H1 (cell line): ENCODE data around the gene OPCML. TPM values are rescaled to one million over a fixed set of nuclear protein-coding genes. Genes with fewer than 3 reads are reported as not detected.

ENCODE experiments used
- CTCF ChIA-PET: fragments of 300-600 bp; sonication (Branson Sonifier 250); formaldehyde crosslinking; loops from one replicate; lab custom pipeline; 2021; ENCODE audit not compliant: partially characterized antibody; lab: Charles Lee
- POLR2A ChIA-PET: fragments of 300-600 bp; sonication (Branson Sonifier 250); formaldehyde crosslinking; loops from one replicate; lab custom pipeline; 2021; ENCODE audit warnings: inconsistent platforms; ENCODE audit not compliant: partially characterized antibody; lab: Charles Lee
- DNase-seq, 2 experiments: peaks; one replicate each; pipeline versions ENCODE4 v3.0.0 to v3.0.0-alpha.2; 2010 to 2022; ENCODE audit warnings: low spot score in 2 of 2, low read depth in 1 of 2, mixed read lengths in 1 of 2
- FAIRE-seq: peaks from 2 replicates; lab custom pipeline; 2011; peaks lifted over from hg19 to GRCh38; lab: Jason Lieb, UNC
- H2AFZ ChIP-seq: 2 replicates; pipeline ENCODE4 v1.8.1; 2012; ENCODE audit warnings: low read length, inconsistent platforms
- H2AK5ac ChIP-seq: 2 replicates; pipeline ENCODE4 v1.6.1; 2013; ENCODE audit warnings: low read depth, low read length
- H2BK120ac ChIP-seq: replicated peaks from 2 replicates; pipeline ENCODE3; 2013; ENCODE audit warnings: low read depth, low read length, inconsistent platforms
- H2BK12ac ChIP-seq: 2 replicates; pipeline ENCODE4 v1.6.1; 2013; ENCODE audit warnings: low read depth, low read length
- H2BK15ac ChIP-seq: 2 replicates; pipeline ENCODE4 v1.6.1; 2013; ENCODE audit warnings: low read length
- H2BK20ac ChIP-seq: 2 replicates; pipeline ENCODE4 v1.6.1; 2013; ENCODE audit warnings: low read length
- H2BK5ac ChIP-seq: 2 replicates; pipeline ENCODE4 v1.6.1; 2013; ENCODE audit warnings: low read depth, low read length
- H3K14ac ChIP-seq: 2 replicates; pipeline ENCODE4 v1.6.1; 2013; ENCODE audit warnings: inconsistent platforms; ENCODE audit not compliant: insufficient read length
- H3K18ac ChIP-seq: 2 replicates; pipeline ENCODE4 v1.6.1; 2013; ENCODE audit warnings: low read length; ENCODE audit errors: extremely low read depth
- H3K23ac ChIP-seq: 2 replicates; pipeline ENCODE4 v1.6.1; 2013; ENCODE audit warnings: inconsistent platforms; ENCODE audit not compliant: insufficient read length
- H3K23me2 ChIP-seq: 2 replicates; pipeline ENCODE4 v1.6.1; 2013; ENCODE audit warnings: low read depth, low read length
- H3K27ac ChIP-seq: 2 replicates; pipeline ENCODE4 v1.6.1; 2011; ENCODE audit warnings: low read depth, low read length, inconsistent platforms
- H3K27me3 ChIP-seq, 4 experiments: replicated peaks in 1 of 4; 1 replicate in 1 of 4; 2 replicates in 3 of 4; pipeline versions ENCODE4 v1.6.1 to v1.8.1; 2011 to 2013; ENCODE audit warnings: low read length in 3 of 4, mild to moderate bottlenecking in 3 of 4, inconsistent platforms in 2 of 4, mixed read lengths in 2 of 4, moderate library complexity in 1 of 4; ENCODE audit not compliant: control insufficient read depth in 3 of 4, insufficient read depth in 3 of 4; ENCODE audit errors: extremely low read depth in 1 of 4
- H3K36me3 ChIP-seq, 4 experiments: 2 replicates each; pipeline versions ENCODE4 v1.6.1 to v1.8.1; 2011 to 2013; ENCODE audit warnings: mild to moderate bottlenecking in 4 of 4, low read length in 3 of 4, moderate library complexity in 2 of 4, control low read depth in 1 of 4, inconsistent platforms in 1 of 4; ENCODE audit not compliant: insufficient read depth in 4 of 4, control insufficient read depth in 2 of 4
- H3K4ac ChIP-seq: replicated peaks from 2 replicates; pipeline ENCODE3; 2013; ENCODE audit warnings: low read length, low read depth, mixed read lengths, inconsistent platforms; ENCODE audit not compliant: insufficient read length
- H3K4me1 ChIP-seq, 4 experiments: replicated peaks in 1 of 4; 1 replicate in 1 of 4; 2 replicates in 3 of 4; pipeline versions ENCODE4 v1.6.1 to v1.8.1; 2011 to 2013; ENCODE audit warnings: low read length in 3 of 4, inconsistent platforms in 2 of 4, mixed read lengths in 1 of 4; ENCODE audit not compliant: insufficient read depth in 4 of 4, control insufficient read depth in 3 of 4
- H3K4me2 ChIP-seq, 2 experiments: 2 replicates each; pipeline versions ENCODE4 v1.6.1 to v1.8.1; 2011 to 2013; ENCODE audit warnings: low read depth in 2 of 2, low read length in 2 of 2, control low read depth in 1 of 2, inconsistent platforms in 1 of 2, mild to moderate bottlenecking in 1 of 2; ENCODE audit not compliant: insufficient read depth in 1 of 2
- H3K4me3 ChIP-seq, 4 experiments: fragments of 200-600, 300-600 bp in 1 of 4; sonication (generic), shearing (Covaris generic), sonication (Bioruptor Twin) in 1 of 4; 2 replicates each; pipeline versions ENCODE4 v1.5.1 to v1.8.1; 2011 to 2016; ENCODE audit warnings: low read length in 4 of 4, low read depth in 3 of 4, control low read depth in 2 of 4, inconsistent platforms in 2 of 4, mild to moderate bottlenecking in 2 of 4, mixed read lengths in 1 of 4, moderate library complexity in 1 of 4; ENCODE audit not compliant: insufficient read depth in 2 of 4; ENCODE audit errors: extremely low read depth in 1 of 4
- H3K56ac ChIP-seq: replicated peaks from 2 replicates; pipeline ENCODE3; 2013; ENCODE audit warnings: low read depth, mild to moderate bottlenecking, mixed read lengths, low read length, inconsistent platforms; ENCODE audit not compliant: insufficient read length
- H3K79me1 ChIP-seq: 2 replicates; pipeline ENCODE4 v1.6.1; 2013; ENCODE audit warnings: low read depth, low read length, control low read depth
- H3K79me2 ChIP-seq, 2 experiments: 2 replicates each; pipeline versions ENCODE4 v1.6.1 to v1.8.1; 2012 to 2013; ENCODE audit warnings: low read length in 2 of 2, mild to moderate bottlenecking in 2 of 2, inconsistent platforms in 1 of 2; ENCODE audit not compliant: insufficient read depth in 2 of 2, control insufficient read depth in 1 of 2
- H3K9ac ChIP-seq, 4 experiments: replicated peaks in 1 of 4; 1 replicate in 1 of 4; 2 replicates in 3 of 4; pipeline versions ENCODE4 v1.6.1 to v1.8.1; 2011 to 2013; ENCODE audit warnings: low read depth in 3 of 4, low read length in 3 of 4, control low read depth in 2 of 4, mild to moderate bottlenecking in 2 of 4, moderate library complexity in 2 of 4, inconsistent platforms in 1 of 4; ENCODE audit errors: extremely low read depth in 1 of 4
- H3K9me3 ChIP-seq, 2 experiments: 2 replicates each; pipeline versions ENCODE4 v1.6.1 to v1.8.1; 2012 to 2013; ENCODE audit warnings: mild to moderate bottlenecking in 2 of 2, moderate library complexity in 2 of 2, control low read depth in 1 of 2, inconsistent platforms in 1 of 2, low read depth in 1 of 2, low read length in 1 of 2, mixed read lengths in 1 of 2; ENCODE audit not compliant: insufficient read depth in 2 of 2
- H4K20me1 ChIP-seq, 2 experiments: replicated peaks in 1 of 2; 2 replicates each; pipeline versions ENCODE3 to v1.8.1; 2011 to 2013; ENCODE audit warnings: inconsistent platforms in 2 of 2, low read length in 2 of 2, mild to moderate bottlenecking in 1 of 2; ENCODE audit not compliant: insufficient read depth in 2 of 2, control insufficient read depth in 1 of 2
- H4K5ac ChIP-seq: 2 replicates; pipeline ENCODE4 v1.6.1; 2013; ENCODE audit warnings: low read length, low read depth, mixed read lengths, inconsistent platforms; ENCODE audit not compliant: insufficient read length
- H4K8ac ChIP-seq: 2 replicates; pipeline ENCODE4 v1.8.0; 2013; ENCODE audit warnings: mild to moderate bottlenecking, moderate library complexity, low read length, inconsistent platforms; ENCODE audit not compliant: insufficient read depth; ENCODE audit errors: extremely low read depth
- H4K91ac ChIP-seq: replicated peaks from 2 replicates; pipeline ENCODE3; 2013; ENCODE audit warnings: low read length, mixed read lengths, inconsistent platforms; ENCODE audit not compliant: insufficient read length
- ATF3 ChIP-seq: IDR thresholded peaks from 2 replicates; pipeline ENCODE4 v1.6.1; 2011; ENCODE audit warnings: low read depth, mild to moderate bottlenecking, low read length; ENCODE audit not compliant: insufficient read depth
- CEBPB ChIP-seq: IDR thresholded peaks from 2 replicates; pipeline ENCODE4 v1.6.1; 2012; ENCODE audit warnings: low read depth, low read length
- EP300 ChIP-seq, 2 experiments: IDR thresholded peaks; 1 replicate in 1 of 2; 2 replicates in 1 of 2; pipeline ENCODE4 v1.6.1; 2011 to 2012; ENCODE audit warnings: low read depth in 2 of 2, low read length in 2 of 2, mild to moderate bottlenecking in 2 of 2, borderline replicate concordance in 1 of 2, inconsistent platforms in 1 of 2, moderate library complexity in 1 of 2
- EZH2 ChIP-seq: fragments of 200-600 bp; sonication (generic); IDR thresholded peaks from 2 replicates; pipeline ENCODE4 v1.7.1; 2012; ENCODE audit warnings: low read depth, mild to moderate bottlenecking, moderate library complexity, low read length, inconsistent platforms; ENCODE audit not compliant: severe bottlenecking
- GABPA ChIP-seq: IDR thresholded peaks from 2 replicates; pipeline ENCODE4 v1.6.1; 2011; ENCODE audit warnings: mild to moderate bottlenecking, low read length, moderate library complexity, borderline replicate concordance; ENCODE audit not compliant: insufficient read depth
- JUN ChIP-seq: IDR thresholded peaks from 2 replicates; pipeline ENCODE4 v1.6.1; 2011; ENCODE audit warnings: low read depth, mild to moderate bottlenecking, improper control_type of control experiment, low read length
- KDM5A ChIP-seq: fragments of 200-600 bp; IDR thresholded peaks from 2 replicates; pipeline ENCODE4 v1.7.1; 2012; ENCODE audit warnings: mild to moderate bottlenecking, low read length, inconsistent platforms, mixed read lengths
- POLR2AphosphoS5 ChIP-seq: IDR thresholded peaks from 2 replicates; pipeline ENCODE4 v1.6.1; 2011; ENCODE audit warnings: low read depth, low read length
- TAF7 ChIP-seq: optimal IDR thresholded peaks from 2 replicates; pipeline ENCODE3; 2011; ENCODE audit warnings: low read depth, mild to moderate bottlenecking, inconsistent platforms, low read length, moderate library complexity, borderline replicate concordance
- TCF12 ChIP-seq: IDR thresholded peaks from 2 replicates; pipeline ENCODE4 v1.6.1; 2011; ENCODE audit warnings: low read depth, mild to moderate bottlenecking, low read length
- TEAD4 ChIP-seq: IDR thresholded peaks from 2 replicates; pipeline ENCODE4 v1.6.1; 2012; ENCODE audit warnings: low read depth, low read length, inconsistent platforms, mixed read lengths
- ZNF274 ChIP-seq: IDR thresholded peaks from 2 replicates; pipeline ENCODE4 v1.7.0; 2012; ENCODE audit warnings: low read length, borderline replicate concordance; ENCODE audit errors: extremely low read depth
- WGBS, 2 experiments: shearing (Covaris generic) in 1 of 2; methylation state at CpG; one replicate each; pipeline versions ENCODE4 v1.1.6 to v1.1.7; 2013 to 2015; ENCODE audit warnings: low lambda C conversion rate in 2 of 2, mixed read lengths in 2 of 2, inconsistent platforms in 1 of 2, low coverage in 1 of 2, missing lambda C conversion rate in 1 of 2; ENCODE audit not compliant: insufficient replicate concordance in 2 of 2, insufficient coverage in 1 of 2, insufficient read length in 1 of 2; ENCODE audit errors: extremely low coverage in 1 of 2, missing lambda C conversion rate in 1 of 2; 5-methylcytosine and 5-hydroxymethylcytosine counted together
- polyA plus RNA-seq, 7 experiments: library from polyadenylated mRNA; depleted of rRNA in 3 of 7; stranded (reverse) in 5 of 7; unstranded in 2 of 7; fragments of >200 nt in 5 of 7; fragments of 200-250 nt in 2 of 7; gene quantifications; 1 replicate in 5 of 7; 2 replicates in 1 of 7; 4 replicates in 1 of 7; pipeline versions ENCODE4 v1.2.1 to v1.2.3, GENCODE V29; 2011 to 2013; ENCODE audit warnings: missing spikeins in 2 of 7, mixed read lengths in 2 of 7
- total RNA-seq: library from RNA; stranded (reverse); fragmentation: NEBNext Ultra II Directional; extraction: Animal tissue kit (Norgen Biotek cat#: 25700); gene quantifications from 2 replicates; pipeline ENCODE4 v1.2.1, GENCODE V29; 2021
- TF ChIP-seq, protein P1 (sequence below): IDR thresholded peaks from 2 replicates; pipeline ENCODE4 v1.6.1; 2011; ENCODE audit warnings: low read length, improper control_type of control experiment

OPCML gene
- total and polyA plus RNA-seq, 2 of the 8 experiments (the other 6 are each of a cell fraction or from before 2014, with no cell fraction given): 2.3 to 3.1 TPM

- Histone ChIP-seq H3K18ac (no peak overlapping the region), H3K79me1 (no peaks in the 10 kb centered on the region), H3K27me3 (no peaks in the 10 kb centered on the region; a peak in 1 of 7 replicates), H2BK5ac (no peak overlapping the region), H2BK15ac (no peak overlapping the region), H3K36me3 (no peaks in the 10 kb centered on the region), H4K20me1 (no peaks in the 10 kb centered on the region), H3K23ac (no peak overlapping the region), H2AK5ac (no peak overlapping the region), H3K14ac (no peak overlapping the region), H3K9me3 (no peaks in the 10 kb centered on the region), H2BK20ac (no peak overlapping the region), H3K4me1 (peaks cover 1 to 12% (median 5%) of the 10 kb centered on the region in 4 experiments; a peak in 5 of 7 replicates), H4K8ac (no peak overlapping the region), H2AFZ (no peak overlapping the region), H3K4ac (no peak overlapping the region), H3K9ac (no peak overlapping the region), H3K4me3 (no peak overlapping the region), H4K5ac (no peak overlapping the region), H2BK120ac (no peak overlapping the region), H3K4me2 (no peak overlapping the region), H3K23me2 (no peaks in the 10 kb centered on the region), H3K56ac (no peak overlapping the region), H3K27ac (no peak overlapping the region), H3K79me2 (no peaks in the 10 kb centered on the region), H4K91ac (no peak overlapping the region), H2BK12ac (no peak overlapping the region)
- no peak for FAIRE-seq
- POLR2A ChIA-PET: no interaction called here
- WGBS, 2 experiments: 88% methylated on average over 5 of the region's 5 CpGs; no CpG with 5 or more reads in 1 of the 2 experiments
- CTCF ChIA-PET: interaction anchor here (0.8 to 3.4 kb wide), 6 partner anchors 11 to 21 kb away, joined by 3 to 20 read pairs (median 3); no protein-coding TSS in a partner anchor
- no peak for DNase-seq
- TF ChIP-seq TEAD4 (no peak), EP300 (IDR thresholded peaks at IDR 0.05; ENCODE audit: borderline replicate concordance in 1 of 2, low read depth in 2 of 2, low read length in 2 of 2) (no peak), EZH2 (no peak), ZNF274 (no peak), TAF7 (no peak), CEBPB (no peak), POLR2AphosphoS5 (no peak), KDM5A (no peak), ATF3 (no peak), JUN (no peak), GABPA (no peak), TCF12 (no peak)
- TF ChIP-seq, protein P1, sequence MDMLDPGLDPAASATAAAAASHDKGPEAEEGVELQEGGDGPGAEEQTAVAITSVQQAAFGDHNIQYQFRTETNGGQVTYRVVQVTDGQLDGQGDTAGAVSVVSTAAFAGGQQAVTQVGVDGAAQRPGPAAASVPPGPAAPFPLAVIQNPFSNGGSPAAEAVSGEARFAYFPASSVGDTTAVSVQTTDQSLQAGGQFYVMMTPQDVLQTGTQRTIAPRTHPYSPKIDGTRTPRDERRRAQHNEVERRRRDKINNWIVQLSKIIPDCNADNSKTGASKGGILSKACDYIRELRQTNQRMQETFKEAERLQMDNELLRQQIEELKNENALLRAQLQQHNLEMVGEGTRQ: no peak
Measured at GRCh38 chr11:132961453-132961852, 570.8 kb downstream of the OPCML start.
